Activated naive CD4-positive, alpha-beta T cell treated with anti-CD3 and anti-CD28 coated beads, Interleukin-2, amount 10 ng/mL, durations not matched to agents 7 days and 5 days (primary cell): ENCODE results near the gene ONECUT3.

Experiments used
- CTCF ChIA-PET: fragments of 350-600 bp; sonication (Branson Sonifier 250); formaldehyde crosslinking; loops from one replicate; lab custom pipeline; 2021; ENCODE audit warnings: antibody characterized with exemption; lab: Charles Lee
- DNase-seq: peaks from one replicate; pipeline ENCODE4 v3.0.0-alpha.2; 2020
- H3K27ac Mint-ChIP-seq: one replicate; pipeline ENCODE4 v1.8.0; 2021; ENCODE audit warnings: mild to moderate bottlenecking, moderate library complexity, mixed read lengths
- H3K27me3 Mint-ChIP-seq: one replicate; pipeline ENCODE4 v1.8.0; 2021; ENCODE audit warnings: mild to moderate bottlenecking, mixed read lengths
- H3K36me3 Mint-ChIP-seq: one replicate; pipeline ENCODE4 v1.8.0; 2021; ENCODE audit warnings: mixed read lengths
- H3K4me1 Mint-ChIP-seq: one replicate; pipeline ENCODE4 v1.8.0; 2021; ENCODE audit warnings: mixed read lengths
- H3K4me3 Mint-ChIP-seq: one replicate; pipeline ENCODE4 v1.8.0; 2021; ENCODE audit warnings: mild to moderate bottlenecking, moderate library complexity, mixed read lengths
- H3K9me3 Mint-ChIP-seq: one replicate; pipeline ENCODE4 v1.8.0; 2021; ENCODE audit warnings: mixed read lengths

Gene ONECUT3

DNA sequence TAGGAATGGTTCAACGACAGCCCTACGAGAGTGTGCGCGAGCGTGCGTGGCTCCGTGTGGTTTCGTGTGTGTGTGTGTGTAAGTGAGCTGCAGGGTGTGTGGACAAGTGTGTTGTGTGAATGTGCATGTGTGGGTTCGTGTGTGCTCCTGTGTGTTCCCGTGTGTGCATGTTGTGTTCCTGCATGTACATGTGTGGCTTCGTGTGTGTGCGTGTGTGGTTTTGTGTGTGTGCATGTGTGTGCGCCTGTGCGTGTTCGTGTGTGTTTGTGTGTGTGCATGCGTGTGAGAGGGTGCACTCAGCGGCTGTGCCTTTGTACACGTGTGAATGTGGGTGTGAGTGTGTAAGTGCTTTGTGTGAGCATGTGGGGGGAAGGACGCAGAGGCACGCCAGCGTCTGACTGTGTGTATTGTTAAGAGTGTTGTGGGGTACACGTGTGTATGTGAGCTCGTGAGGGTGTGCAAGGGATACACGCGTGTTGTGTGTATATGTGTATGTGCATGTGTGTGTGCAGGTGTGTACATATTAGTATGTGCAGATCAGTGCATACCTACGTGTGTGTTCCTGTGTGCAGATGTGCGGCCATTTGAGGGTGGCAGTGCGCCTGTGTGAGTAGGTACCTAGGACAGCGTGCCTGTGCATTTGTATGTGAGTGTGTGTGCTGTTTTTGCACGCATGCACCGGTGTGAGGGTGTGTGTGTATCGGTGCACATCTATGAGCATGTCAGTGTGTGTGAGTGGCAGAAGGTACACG is 24.3 kb upstream of the ONECUT3 start:
- Mint-ChIP-seq H3K36me3 (no peaks in the 10 kb centered on the region), H3K4me3 (no peak overlapping the region), H3K9me3 (peaks cover 5% of the 10 kb centered on the region), H3K27me3 (peaks cover 73% of the 10 kb centered on the region), H3K4me1 (peaks cover 7% of the 10 kb centered on the region), H3K27ac (no peak overlapping the region)
- CTCF ChIA-PET: interaction anchor here (1.0 kb wide), 1 partner anchor 56 kb away, joined by 3 read pairs; no protein-coding TSS in a partner anchor
- no peak for DNase-seq

DNA sequence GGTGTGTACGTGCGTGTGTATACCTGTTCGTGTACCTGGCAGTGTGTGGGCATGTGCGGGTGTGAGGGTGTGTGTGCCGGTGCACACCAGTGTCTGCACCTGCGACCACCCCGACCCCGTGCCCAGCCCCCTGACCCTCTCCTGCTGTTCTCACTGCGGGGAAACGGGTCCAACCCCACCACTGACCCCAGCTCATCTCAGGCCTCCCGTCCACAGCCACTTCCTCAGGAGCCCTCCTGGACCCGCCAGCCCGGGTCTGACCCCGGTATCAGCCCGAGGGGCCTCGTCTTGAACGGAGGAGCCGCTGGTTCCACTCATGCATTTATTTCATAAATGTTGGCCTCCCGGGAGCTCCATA is 23.8 kb upstream of the ONECUT3 start:
- H3K4me3 Mint-ChIP-seq: no peak overlapping the region
- peaks cover 73% of the 10 kb centered on the region for H3K27me3 Mint-ChIP-seq
- peaks cover 7% of the 10 kb centered on the region for H3K4me1 Mint-ChIP-seq
- no peak for DNase-seq
- H3K27ac Mint-ChIP-seq: no peak overlapping the region
- CTCF ChIA-PET: no interaction called here
- H3K36me3 Mint-ChIP-seq: no peaks in the 10 kb centered on the region
- H3K9me3 Mint-ChIP-seq: peaks cover 5% of the 10 kb centered on the region

DNA sequence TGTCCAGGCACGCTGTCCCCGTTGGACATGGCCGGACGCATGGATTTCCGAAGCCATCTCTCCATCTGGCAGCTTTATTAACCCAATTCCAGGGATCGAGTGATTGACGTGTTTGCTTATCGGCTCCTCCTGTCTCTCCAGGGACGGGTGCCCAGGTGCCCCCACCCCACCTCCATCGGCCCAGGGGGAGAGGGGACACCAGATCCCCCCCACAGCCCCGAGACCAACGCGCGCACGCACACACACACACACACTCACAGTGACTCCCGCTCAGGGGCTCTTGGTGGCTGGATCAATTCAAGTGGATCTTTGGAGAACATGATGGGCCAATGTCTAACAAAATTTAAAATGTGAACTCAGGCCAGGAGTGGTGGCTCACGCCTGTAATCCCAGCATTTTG is 23.1 kb upstream of the ONECUT3 start:
- Mint-ChIP-seq H3K27ac (no peak overlapping the region), H3K4me1 (peaks cover 4% of the 10 kb centered on the region), H3K36me3 (no peaks in the 10 kb centered on the region), H3K4me3 (no peak overlapping the region), H3K27me3 (peaks cover 73% of the 10 kb centered on the region), H3K9me3 (peaks cover 5% of the 10 kb centered on the region)
- no peak for DNase-seq
- CTCF ChIA-PET: no interaction called here

DNA sequence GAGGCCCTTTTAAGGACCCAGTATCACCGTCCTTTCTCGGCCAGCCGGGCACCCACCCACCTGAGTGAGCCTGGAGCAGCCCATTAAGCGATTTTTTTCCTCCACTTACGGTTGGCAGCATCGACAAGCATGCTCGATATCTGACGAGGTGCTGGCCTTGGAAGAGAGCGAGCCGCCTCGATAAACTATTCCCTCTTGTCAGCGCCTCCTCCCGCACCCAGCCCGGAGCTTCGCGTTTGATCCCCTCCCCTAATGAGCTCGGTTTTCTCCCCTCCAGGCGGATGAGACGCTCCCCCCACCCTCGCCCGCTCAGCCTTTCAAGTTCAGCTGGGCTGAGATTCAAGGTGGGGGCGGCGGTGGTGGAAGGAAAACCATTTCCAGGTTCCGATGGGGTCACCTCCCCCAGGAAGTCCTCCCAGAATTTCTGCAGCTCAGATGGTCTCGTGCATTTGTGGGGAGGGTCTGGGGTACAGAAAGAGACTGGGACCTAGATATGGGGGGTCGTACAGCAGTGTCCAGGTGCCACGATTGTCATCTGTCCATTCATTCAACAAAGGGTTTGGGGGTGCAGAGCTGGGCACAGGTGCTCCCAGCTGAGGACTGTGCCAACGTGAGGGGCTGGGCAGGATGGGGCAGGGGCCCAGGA is 18.9 kb upstream of the ONECUT3 start:
- Mint-ChIP-seq H3K36me3 (no peaks in the 10 kb centered on the region), H3K9me3 (no peaks in the 10 kb centered on the region), H3K27ac (no peak overlapping the region), H3K4me3 (no peak overlapping the region), H3K27me3 (peaks cover 73% of the 10 kb centered on the region), H3K4me1 (no peaks in the 10 kb centered on the region)
- no peak for DNase-seq
- CTCF ChIA-PET: interaction anchor here (1.3 kb wide), 1 partner anchor 32 kb away, joined by 3 read pairs; no protein-coding TSS in a partner anchor

DNA sequence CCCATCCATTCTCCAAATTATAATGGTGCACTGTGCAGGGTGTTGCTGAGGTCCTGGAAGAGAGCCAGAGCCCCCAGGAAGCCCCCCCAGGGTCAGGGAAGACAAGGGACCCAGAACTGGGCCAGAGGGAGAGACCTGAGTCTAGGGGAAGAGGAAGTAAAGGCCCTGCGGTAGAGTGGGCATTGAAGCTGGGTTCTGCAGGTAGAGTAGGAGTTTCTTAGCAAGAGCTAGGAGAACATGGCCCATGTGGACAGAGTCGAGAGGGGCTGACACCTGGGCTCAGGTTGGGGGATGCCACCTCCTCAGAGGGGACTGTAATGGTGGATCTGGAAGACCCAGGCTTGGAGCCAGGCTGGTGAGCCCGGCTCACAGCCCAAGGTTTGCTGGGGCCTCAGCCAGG is 17.0 kb upstream of the ONECUT3 start:
- Mint-ChIP-seq H3K36me3 (no peaks in the 10 kb centered on the region), H3K27me3 (peaks cover 77% of the 10 kb centered on the region), H3K4me1 (no peaks in the 10 kb centered on the region), H3K4me3 (no peak overlapping the region), H3K9me3 (no peaks in the 10 kb centered on the region), H3K27ac (no peak overlapping the region)
- CTCF ChIA-PET: no interaction called here
- DNase-seq: no peak

DNA sequence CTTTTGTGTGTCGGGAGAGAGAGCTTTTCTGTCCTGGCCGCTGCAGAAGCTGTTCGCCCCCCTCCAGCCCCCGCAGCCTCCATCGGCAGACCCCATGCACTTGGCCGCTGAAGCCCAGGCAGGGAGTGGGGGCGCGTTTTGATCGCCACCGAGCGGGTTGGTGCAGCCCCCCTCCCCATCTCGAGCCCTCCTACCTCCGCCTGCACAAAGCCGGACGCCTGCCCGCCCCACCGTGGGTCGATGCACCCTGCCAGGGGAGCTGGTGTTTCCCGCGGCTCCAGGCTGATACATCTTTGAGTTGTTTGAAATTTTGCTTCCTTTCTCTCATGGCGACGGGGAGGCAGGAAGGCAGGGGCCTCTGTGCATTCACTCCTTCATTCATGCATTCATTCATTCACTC is 16.4 kb upstream of the ONECUT3 start:
- H3K36me3 Mint-ChIP-seq: no peaks in the 10 kb centered on the region
- DNase-seq: no peak
- no peak overlapping the region for H3K4me3 Mint-ChIP-seq

DNA sequence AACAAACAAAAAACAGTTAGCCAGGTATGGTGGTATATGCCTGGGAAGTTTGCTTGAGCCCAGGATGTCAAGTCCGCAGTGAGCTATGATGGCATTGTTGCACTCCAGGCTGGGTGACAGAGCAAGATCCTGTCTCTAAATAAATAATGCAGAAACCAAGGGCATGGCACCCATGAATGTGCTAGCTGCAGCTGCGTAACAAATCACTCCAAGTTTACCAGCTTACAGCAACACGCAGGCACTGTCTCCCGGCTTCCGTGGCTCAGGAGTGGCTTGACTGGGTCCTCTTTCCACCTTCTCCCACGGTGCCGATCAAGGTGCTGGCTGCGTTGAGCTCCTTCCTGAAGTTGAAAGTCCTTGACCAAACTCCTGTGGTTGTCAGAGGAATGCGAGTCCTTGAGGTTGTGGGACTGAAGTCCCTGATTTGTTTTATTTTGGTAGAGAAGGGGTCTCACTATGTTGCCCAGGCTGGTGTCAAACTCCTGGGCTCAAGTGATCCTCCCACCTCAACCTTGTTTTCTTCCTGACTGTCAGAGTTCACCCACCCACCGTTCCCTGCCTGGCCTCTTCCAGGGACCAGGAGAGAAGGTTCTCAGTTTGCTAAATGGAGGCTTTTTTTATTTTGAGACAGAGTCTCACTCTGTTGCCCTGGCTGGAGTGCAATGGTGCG is 13.2 kb upstream of the ONECUT3 start:
- no peak for DNase-seq
- no peak overlapping the region for H3K4me3 Mint-ChIP-seq
- H3K4me1 Mint-ChIP-seq: no peaks in the 10 kb centered on the region
- no peaks in the 10 kb centered on the region for H3K36me3 Mint-ChIP-seq
- no peaks in the 10 kb centered on the region for H3K9me3 Mint-ChIP-seq
- CTCF ChIA-PET: no interaction called here
- H3K27me3 Mint-ChIP-seq: peaks cover 80% of the 10 kb centered on the region
- H3K27ac Mint-ChIP-seq: no peak overlapping the region

More for the DNA sequence above, 16.4 kb upstream of the ONECUT3 start:
- H3K27me3 Mint-ChIP-seq: peaks cover 82% of the 10 kb centered on the region
- no peak overlapping the region for H3K27ac Mint-ChIP-seq
- H3K4me1 Mint-ChIP-seq: no peaks in the 10 kb centered on the region
- no peaks in the 10 kb centered on the region for H3K9me3 Mint-ChIP-seq
- CTCF ChIA-PET: no interaction called here

DNA sequence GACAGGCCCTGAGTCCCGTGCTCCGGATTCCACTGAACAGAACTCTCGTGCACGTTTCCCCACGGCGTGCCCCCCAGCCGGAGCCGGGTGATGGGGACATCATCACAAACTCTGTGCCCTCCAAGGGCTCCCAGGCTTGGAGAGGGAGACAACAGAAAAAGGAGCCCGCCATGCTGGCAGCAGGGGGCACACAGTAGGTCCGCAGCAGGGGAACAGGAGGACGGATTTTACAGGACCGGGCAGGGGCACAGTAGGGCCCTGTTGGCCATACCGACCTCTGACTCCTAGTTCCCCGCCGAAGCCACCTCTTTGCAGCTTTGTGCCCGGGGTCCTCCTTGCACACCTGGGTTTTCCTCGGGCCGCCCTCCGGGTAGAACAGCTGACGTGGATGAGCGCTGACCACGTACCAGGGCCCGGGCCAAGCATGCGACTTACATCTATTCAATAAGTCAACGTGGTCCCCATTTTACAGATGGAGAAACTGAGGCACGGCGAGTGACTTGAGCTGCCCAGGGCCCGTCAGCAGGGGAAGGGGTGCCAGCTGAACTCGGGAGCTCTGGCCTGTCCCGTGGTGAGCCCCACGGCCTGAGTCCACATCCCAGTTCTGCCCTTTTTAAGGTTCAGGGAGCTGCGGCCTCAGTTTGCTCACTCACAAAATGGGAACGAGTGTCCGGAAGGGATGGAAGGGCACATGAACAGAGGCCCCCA is 10.2 kb upstream of the ONECUT3 start:
- CTCF ChIA-PET: no interaction called here
- Mint-ChIP-seq H3K9me3 (no peaks in the 10 kb centered on the region), H3K4me1 (peaks cover 12% of the 10 kb centered on the region), H3K27me3 (peaks cover 80% of the 10 kb centered on the region), H3K4me3 (no peak overlapping the region), H3K36me3 (no peaks in the 10 kb centered on the region), H3K27ac (no peak overlapping the region)
- DNase-seq: no peak

DNA sequence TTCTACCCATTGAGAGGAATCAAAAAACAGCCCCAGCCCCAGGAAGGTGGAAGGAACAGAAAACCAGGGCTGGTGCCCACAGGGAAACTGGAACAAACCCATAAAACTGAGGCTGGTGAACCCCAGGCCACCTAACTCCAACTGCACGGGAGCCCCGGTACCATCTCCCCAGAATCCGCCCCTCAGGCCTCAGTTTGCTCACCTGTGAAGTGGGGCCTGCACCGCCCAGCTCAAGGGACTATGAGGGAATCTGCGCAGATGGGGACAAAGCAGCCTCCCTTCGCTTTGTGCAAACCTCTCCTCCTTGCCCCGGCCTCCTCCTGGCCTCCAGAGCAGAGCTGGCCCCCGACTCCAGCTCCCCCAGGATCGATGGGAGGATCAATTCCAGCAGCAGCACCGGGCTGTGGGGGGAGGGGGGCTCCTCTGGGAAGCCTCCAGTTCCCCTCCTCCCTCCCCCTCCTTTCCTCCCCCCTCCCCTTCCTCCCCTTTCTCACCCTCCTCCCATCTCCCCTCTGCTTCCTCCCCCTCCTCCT is 9.1 kb upstream of the ONECUT3 start:
- peaks cover 83% of the 10 kb centered on the region for H3K27me3 Mint-ChIP-seq
- H3K9me3 Mint-ChIP-seq: no peaks in the 10 kb centered on the region
- H3K36me3 Mint-ChIP-seq: no peaks in the 10 kb centered on the region
- H3K4me1 Mint-ChIP-seq: peaks cover 13% of the 10 kb centered on the region
- H3K4me3 Mint-ChIP-seq: no peak overlapping the region
- no peak for DNase-seq
- CTCF ChIA-PET: interaction anchor here (0.6 kb wide), 1 partner anchor 72 kb away, joined by 3 read pairs; no protein-coding TSS in a partner anchor
- no peak overlapping the region for H3K27ac Mint-ChIP-seq

DNA sequence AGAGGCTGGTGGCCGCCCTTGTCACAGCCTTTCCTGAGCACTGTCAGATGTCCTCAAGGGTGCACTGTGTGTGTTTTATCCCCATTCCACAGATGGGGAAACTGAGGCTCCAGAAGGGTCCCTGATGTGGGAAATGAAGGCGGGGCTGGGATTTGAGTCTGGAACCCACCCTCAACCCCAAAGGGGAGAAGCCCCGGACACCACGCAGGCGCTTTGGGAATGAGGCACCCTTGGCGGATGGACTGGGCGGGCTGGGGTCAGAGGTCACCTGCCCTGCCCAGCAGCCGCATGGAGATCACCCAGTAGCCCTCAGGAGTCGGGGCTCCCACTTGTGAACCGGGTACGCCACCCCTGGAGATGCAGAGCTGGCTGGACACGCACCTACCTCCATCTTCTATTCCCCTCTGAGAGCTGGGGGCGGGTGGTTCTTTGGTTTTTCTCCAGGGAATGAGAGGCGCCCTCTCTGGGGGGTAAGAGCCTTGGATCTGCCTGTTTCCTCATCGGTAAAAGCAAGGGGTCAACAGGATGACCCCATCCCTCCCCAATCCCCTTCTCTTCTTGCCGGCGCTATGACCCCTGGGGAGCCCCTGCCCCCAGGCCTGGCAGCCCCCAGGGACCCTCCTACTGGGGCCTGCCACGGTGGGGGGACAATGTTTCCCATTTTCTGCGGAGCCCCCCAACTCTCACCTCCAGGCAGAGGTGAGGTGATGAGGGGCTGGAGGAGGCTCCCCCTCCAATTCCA is 8.3 kb upstream of the ONECUT3 start:
- CTCF ChIA-PET: no interaction called here
- no peak for DNase-seq
- Mint-ChIP-seq H3K4me1 (peaks cover 15% of the 10 kb centered on the region), H3K27me3 (peaks cover 90% of the 10 kb centered on the region), H3K9me3 (no peaks in the 10 kb centered on the region), H3K36me3 (no peaks in the 10 kb centered on the region), H3K4me3 (no peak overlapping the region), H3K27ac (no peak overlapping the region)

DNA sequence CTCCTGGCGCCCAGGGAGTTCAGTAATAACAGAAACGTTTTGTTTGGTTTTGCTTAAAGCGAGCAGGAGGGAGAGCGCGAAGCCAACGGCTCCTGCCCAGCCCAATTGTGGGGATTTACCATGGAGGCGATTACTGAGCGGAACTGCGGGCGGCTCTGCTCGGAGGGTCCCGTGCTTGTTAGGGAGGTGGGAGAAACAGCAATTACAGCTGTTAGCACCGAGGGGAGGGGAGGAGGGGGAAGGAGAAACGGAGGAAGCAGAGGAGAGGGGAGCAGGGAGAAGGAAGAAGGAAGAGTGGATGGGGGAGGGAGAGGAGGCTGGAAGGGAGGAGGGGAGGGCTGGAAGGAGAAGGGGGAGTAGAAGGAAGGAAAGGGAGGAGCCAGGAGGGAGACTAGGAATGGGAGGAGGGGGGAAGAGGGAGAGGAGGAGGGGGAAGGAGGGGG is 7.7 kb upstream of the ONECUT3 start:
- H3K9me3 Mint-ChIP-seq: no peaks in the 10 kb centered on the region
- DNase-seq: no peak
- H3K27me3 Mint-ChIP-seq: peaks cover 90% of the 10 kb centered on the region
- H3K27ac Mint-ChIP-seq: no peak overlapping the region
- no peak overlapping the region for H3K4me3 Mint-ChIP-seq
- H3K4me1 Mint-ChIP-seq: peaks cover 18% of the 10 kb centered on the region
- no peaks in the 10 kb centered on the region for H3K36me3 Mint-ChIP-seq
- CTCF ChIA-PET: no interaction called here

DNA sequence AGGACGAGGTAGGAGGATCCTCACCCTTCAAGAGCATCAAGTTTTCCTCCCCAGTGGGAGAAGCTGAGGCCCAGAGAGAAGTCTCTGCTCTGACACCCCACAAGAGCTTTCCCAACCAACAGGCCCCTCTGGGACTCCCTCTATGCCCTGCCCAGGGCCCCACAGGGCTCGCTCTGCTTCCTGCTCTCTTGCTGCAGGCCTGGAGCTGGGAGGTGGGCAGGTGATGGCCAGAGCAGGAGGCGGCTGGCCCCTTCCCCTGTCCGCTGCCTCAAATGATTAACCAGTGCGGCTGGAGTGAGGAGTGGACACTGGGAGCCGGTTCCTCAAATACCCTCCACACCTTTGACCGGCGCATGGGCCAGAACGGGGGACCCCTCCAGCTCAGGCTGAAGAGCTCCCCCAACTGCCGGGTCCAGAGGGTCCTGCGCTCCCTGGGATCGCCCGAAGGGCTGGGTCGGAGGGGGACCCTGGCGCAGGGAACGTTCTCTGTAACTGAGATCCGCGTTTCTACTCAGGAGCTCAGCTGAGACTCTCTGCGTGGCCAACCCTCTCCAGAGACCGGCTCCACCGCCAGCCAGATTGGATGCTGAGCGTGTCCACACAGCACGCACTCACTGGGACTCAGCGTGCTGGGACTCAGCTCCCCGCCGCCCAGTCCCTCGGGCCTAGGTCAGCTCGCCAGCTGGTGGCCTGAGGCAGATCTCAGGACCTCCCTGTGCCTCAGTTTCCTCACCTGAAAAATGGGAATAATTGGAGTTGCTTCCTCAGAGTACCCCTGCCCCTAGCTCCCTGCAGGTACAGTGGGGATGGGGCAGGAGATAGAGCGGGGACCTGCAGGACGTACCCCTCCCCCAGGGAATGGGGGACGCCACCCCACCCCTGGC is 6.7 kb upstream of the ONECUT3 start:
- H3K27me3 Mint-ChIP-seq: peaks cover 93% of the 10 kb centered on the region
- DNase-seq: no peak

More for the DNA sequence above, 6.7 kb upstream of the ONECUT3 start:
- Mint-ChIP-seq H3K4me3 (no peak overlapping the region), H3K27ac (no peak overlapping the region), H3K36me3 (no peaks in the 10 kb centered on the region), H3K4me1 (peaks cover 20% of the 10 kb centered on the region), H3K9me3 (no peaks in the 10 kb centered on the region)
- CTCF ChIA-PET: no interaction called here
